ENCODE results near the gene NACA.
A peak's percentile ranks its signal among the peaks of the same experiment; 100 is the strongest.

The NACA gene

DNA sequence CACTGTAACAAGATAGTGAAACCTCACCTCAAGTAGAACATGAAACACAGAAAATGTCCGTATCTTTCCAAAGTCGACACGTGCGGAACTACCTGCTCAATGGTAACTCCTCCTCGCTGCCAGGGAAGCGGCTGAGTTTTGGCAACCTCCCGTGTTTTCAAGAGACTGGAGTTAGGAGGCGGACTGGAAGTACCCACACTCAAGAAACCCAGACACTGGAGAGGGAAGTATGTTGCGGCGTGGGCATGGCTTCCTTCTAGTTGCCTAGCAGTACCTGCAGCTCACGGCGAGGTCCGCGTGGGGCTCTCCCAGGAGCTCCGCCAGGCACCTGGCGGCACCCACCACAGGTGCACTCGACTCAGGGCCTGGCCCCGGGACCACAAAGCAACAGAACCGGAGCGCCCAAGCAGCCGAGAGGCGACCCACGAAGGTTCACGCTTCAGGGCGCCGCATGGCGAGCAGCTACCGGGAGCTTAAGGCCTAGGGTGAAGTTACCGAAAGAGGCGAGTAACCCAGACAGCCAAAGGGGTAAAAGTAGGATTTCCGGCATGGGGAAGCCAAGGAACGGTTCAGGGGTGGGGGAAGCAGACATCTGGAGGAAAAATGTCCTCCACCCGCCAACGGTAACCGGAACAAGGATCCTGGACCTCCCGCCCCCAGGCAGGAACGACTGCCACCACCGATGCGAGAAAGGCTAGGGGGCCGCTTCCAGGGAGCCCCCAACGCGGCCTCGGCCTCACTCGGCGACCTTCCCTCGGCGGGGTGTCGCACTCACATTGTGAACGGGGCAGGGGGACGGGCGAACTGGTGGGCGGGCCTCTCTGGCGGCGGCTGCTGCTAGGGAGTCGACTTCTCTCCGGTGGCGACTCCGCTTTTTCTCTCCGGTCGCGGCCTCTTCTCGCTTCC lies 37.6 kb downstream of the NACA start:
- DNase-seq: peak; percentile 13

GRCh38 chr12:56684745-56685359 lies 40.2 kb downstream of the NACA start:
- DNase-seq: no peak

DNA sequence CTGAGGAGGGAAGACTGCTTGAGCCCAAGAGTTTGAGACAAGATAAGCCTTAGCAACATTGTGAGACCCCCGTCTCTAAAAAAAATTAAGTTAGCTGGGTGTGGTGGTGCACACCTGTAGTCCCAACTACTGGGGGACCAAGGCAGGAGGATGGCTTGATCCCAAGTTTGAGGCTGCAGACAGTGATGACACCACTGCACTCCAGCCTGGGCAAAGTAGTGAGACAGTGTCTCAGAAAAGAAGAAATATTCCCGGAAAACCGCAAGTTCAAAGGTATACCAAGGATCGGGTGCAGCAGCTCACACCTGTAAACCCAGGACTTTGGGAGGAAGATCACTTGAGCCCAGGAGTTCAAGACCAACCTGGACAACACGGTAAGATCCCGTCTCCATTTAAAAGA lies 42.8 kb downstream of the NACA start:
- no peak for DNase-seq

GRCh38 chr12:56679883-56680575 lies 45.1 kb downstream of the NACA start:
- no peak for DNase-seq

DNA sequence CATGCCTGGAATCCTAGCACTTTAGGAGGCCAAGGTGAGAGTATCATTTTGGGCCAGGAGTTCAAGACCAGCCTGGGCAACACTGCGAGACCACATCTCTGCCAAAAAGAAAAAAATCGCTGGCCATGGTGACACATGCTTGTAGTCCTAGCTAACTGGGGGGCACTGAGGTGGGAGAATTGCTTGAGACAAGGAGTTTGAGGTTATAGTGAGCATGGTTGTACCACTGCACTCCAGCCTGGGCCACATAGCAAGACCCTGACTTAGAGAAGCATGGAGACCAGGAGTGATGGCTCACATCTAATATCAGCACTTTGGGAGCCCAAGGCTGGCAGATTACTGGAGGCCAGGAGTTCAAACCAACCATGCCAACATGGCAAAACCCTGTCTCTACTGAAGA lies 46.2 kb downstream of the NACA start:
- DNase-seq: no peak

- no peak for DNase-seq
Observed at GRCh38 chr12:56677680-56678079, 47.4 kb downstream of the NACA start.

DNA sequence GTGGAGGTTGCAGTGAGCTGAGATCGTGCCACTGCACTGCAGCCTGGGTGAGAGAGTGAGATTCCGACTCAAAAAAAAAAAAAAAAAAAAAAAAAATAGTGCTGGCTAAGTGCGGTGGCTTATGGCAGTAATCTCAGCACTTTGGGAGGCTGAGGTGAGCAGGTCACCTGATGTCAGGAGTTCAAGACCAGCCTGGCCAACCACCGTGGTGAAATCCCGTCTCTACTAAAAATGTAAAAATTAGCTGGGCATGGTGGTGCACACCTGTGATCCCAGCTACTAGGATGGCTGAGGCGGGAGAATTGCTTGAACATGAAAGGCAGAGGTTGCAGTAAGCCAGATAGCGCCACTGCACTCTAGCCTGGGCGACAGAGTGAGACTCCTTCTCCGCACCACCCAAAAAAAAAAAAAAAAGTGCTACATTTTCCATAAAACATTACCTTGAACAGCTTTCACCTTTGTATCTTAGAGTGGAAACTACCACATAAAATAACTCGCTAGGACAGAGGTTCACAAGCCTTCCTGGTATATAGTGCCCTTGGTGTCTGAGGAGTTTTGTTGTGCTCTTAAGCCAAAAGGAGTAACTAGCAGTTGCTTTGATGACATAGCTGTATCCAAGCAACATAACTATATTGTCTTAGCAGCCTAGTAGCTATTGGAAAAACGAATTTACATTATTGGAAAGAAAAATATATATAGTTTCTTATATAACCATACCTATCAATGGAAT lies 48.1 kb downstream of the NACA start:
- DNase-seq: no peak

DNA sequence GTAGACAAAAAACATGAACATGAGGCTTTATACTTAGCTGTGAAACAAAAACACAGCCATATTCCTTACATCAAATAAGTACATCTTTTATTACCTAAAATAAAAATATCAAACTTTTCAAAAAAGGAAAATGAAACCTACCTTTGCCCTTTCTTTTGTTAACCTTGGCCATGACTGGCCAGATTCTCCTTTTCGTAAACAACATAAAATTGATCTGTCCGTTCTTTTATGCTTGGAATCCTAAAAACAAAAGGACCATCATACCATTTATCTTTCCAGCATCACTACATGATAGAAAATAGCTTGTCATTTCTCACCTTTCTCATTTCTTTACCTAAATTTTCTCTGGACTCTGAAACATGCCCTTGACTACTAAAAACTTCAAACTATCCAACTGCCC lies 53.5 kb downstream of the NACA start:
- DNase-seq: no peak

DNA sequence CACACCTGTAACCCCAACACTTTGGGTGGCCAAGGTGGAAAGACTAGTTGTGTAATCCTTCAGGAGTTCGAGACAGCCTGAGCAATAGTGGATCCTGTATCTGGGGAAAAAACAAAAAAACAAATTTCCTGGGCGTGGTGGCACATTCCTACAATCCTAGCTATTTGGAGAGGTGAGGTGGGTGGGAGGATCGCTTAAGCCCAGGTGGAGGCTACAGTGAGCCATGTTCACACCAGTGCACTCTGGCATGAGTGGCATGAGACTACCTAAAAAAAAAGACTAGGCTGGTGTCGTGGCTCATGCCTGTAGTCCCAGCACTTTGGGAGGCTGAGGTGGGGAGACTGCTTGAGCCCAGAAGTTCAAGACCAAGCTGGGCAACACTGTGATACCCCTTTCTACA lies 54.3 kb downstream of the NACA start:
- no peak for DNase-seq

DNA sequence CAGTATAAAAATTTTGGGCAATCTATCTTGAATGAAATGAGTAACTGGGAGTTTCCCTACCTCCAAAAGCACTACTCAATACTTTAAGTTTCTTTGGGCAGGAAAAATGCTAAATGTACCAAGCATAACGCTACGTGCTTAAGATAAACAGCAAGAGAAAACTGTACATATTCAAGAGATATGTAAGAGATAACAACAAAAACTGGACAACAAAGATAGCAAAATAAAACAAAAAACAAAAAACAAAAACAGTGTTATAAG lies 57.0 kb downstream of the NACA start:
- no peak for DNase-seq

Data from GF-D8 (cell line).